ENCODE data around the gene SAMD3. TPM values are rescaled to one million over a fixed set of nuclear protein-coding genes. Genes with fewer than 3 reads are reported as not detected.

SAMD3 gene
- total RNA-seq, 2 experiments from 2014 or later, result not detected

- Histone ChIP-seq H4K20me1 (ENCODE audit: insufficient read depth, low read length) (no peaks in the 10 kb centered on the region), H2AFZ (ENCODE audit: low read length) (no peak overlapping the region), H3K9me2 (ENCODE audit: insufficient read depth, low read length) (no peaks in the 10 kb centered on the region), H3K4me3 (ENCODE audit: low read depth, low read length, poor library complexity, severe bottlenecking) (no peak overlapping the region), H3K27ac (ENCODE audit: low read depth, low read length, poor library complexity, severe bottlenecking) (no peak overlapping the region), H3K4me1 (ENCODE audit: insufficient read depth, low read length, poor library complexity, severe bottlenecking) (no peaks in the 10 kb centered on the region), H3K4me2 (ENCODE audit: low read length) (no peak overlapping the region), H3K79me2 (ENCODE audit: insufficient read depth, low read depth, low read length) (no peaks in the 10 kb centered on the region), H3K9me3 (ENCODE audit: low read length) (no peaks in the 10 kb centered on the region), H3K36me3 (ENCODE audit: insufficient read depth, low read length) (no peaks in the 10 kb centered on the region)
- no peak for DNase-seq (ENCODE audit: low spot score)
- no peak for TF ChIP-seq EZH2phosphoT487 (IDR thresholded peaks at IDR 0.05; ENCODE audit: borderline replicate concordance, low read depth, low read length)
- TF ChIP-seq CTCF (conservative IDR thresholded peaks at IDR 0.05; ENCODE audit: low read length), result no peak
- POLR2A ChIA-PET, result interaction anchor here (0.7 to 1.0 kb wide), 2 partner anchors 75 to 1274 kb away, joined by 3 read pairs; no protein-coding TSS in a partner anchor
- CTCF ChIA-PET (ENCODE audit: unreplicated experiment), result no interaction called here
- no TSS peak for BruUV-seq (replicated peaks)
- intact Hi-C loops (cut with micrococcal nuclease; ENCODE audit: unreplicated experiment), result no loop called here
Measured at GRCh38 chr6:130188207-130188899, 34.4 kb downstream of the SAMD3 start.

GRCh38 chr6:130187335-130188206 lies 35.2 kb downstream of the SAMD3 start:
- CTCF ChIA-PET (ENCODE audit: unreplicated experiment), result no interaction called here
- Histone ChIP-seq H3K4me3 (ENCODE audit: low read depth, low read length, poor library complexity, severe bottlenecking) (no peak overlapping the region), H3K79me2 (ENCODE audit: insufficient read depth, low read depth, low read length) (no peaks in the 10 kb centered on the region), H3K9me2 (ENCODE audit: insufficient read depth, low read length) (no peaks in the 10 kb centered on the region), H3K36me3 (ENCODE audit: insufficient read depth, low read length) (no peaks in the 10 kb centered on the region), H3K4me1 (ENCODE audit: insufficient read depth, low read length, poor library complexity, severe bottlenecking) (no peaks in the 10 kb centered on the region), H4K20me1 (ENCODE audit: insufficient read depth, low read length) (no peaks in the 10 kb centered on the region), H2AFZ (ENCODE audit: low read length) (no peak overlapping the region), H3K4me2 (ENCODE audit: low read length) (no peak overlapping the region), H3K27ac (ENCODE audit: low read depth, low read length, poor library complexity, severe bottlenecking) (no peak overlapping the region), H3K9me3 (ENCODE audit: low read length) (no peaks in the 10 kb centered on the region)
- intact Hi-C loops (cut with micrococcal nuclease; ENCODE audit: unreplicated experiment), result no loop called here
- POLR2A ChIA-PET, result interaction anchor here (0.6 to 1.3 kb wide), 4 partner anchors 9 to 573 kb away, joined by 3 read pairs; no protein-coding TSS in a partner anchor
- TF ChIP-seq EZH2phosphoT487 (IDR thresholded peaks at IDR 0.05; ENCODE audit: borderline replicate concordance, low read depth, low read length) (no peak), CTCF (conservative IDR thresholded peaks at IDR 0.05; ENCODE audit: low read length) (no peak)
- no TSS peak for BruUV-seq (replicated peaks)
- DNase-seq (ENCODE audit: low spot score), result no peak

All from OCI-LY7 (cell line).